PC-9 (cell line): ENCODE measurements around the gene EVA1C.

Source experiments
- CTCF ChIP-seq: fragments of 200-600 bp; sonication (generic); conservative IDR thresholded peaks from 2 replicates; pipeline ENCODE4 v1.6.1; 2017; ENCODE audit warnings: mixed run types, antibody characterized with exemption, mild to moderate bottlenecking, moderate library complexity
- EZH2 ChIP-seq: fragments of 200-600 bp; sonication (generic); IDR thresholded peaks from 2 replicates; pipeline ENCODE4 v1.8.0; 2017; ENCODE audit warnings: antibody characterized with exemption, low read depth

GRCh38 chr21:32562915-32563314 is 150.4 kb downstream of the EVA1C start:
- TF ChIP-seq EZH2 (no peak), CTCF (no peak)
